ENCODE results near the gene TBC1D30.
"Not testable (repeated sequence)": the region's sequence is repeated elsewhere in the genome, so short reads cannot be mapped to it uniquely, and the experiment has no call there.

TBC1D30 gene

GRCh38 chr12:64796205-64796845, 28.1 kb upstream of the TBC1D30 start:
- peaks cover 17% of the 10 kb centered on the region for H3K4me1 Mint-ChIP-seq (ENCODE audit: low read depth)
- no peak overlapping the region for H3K4me3 Mint-ChIP-seq
- intact Hi-C loops (cut with micrococcal nuclease), result no loop called here
- H3K9me3 Mint-ChIP-seq, result no peaks in the 10 kb centered on the region
- peaks cover 9% of the 10 kb centered on the region for H3K27me3 Mint-ChIP-seq
- H3K27ac Mint-ChIP-seq, result no peak overlapping the region
- H3K36me3 Mint-ChIP-seq (ENCODE audit: low read depth), result no peaks in the 10 kb centered on the region

DNA sequence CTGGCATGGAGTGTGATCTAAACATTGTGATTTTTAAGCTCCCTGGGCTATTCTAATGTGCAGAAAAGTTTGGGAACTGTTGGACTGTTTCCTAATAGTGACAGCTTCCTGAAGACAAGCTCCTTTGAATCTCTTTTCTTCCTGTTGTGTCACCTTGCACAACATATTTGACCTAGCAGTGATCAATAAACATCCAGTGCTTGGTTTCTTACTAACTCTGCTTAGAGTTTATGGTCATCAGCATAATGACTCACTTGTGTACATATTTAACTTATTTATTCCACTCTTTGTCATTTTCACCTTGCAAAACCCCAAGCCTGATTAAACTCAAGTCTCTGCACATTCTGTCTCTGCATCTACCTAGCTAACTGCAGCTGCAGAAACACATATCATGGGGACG, 27.3 kb upstream of the TBC1D30 start:
- no peaks in the 10 kb centered on the region for H3K9me3 Mint-ChIP-seq
- intact Hi-C loops (cut with micrococcal nuclease), result no loop called here
- H3K4me1 Mint-ChIP-seq (ENCODE audit: low read depth), result peaks cover 21% of the 10 kb centered on the region
- no peak overlapping the region for H3K27ac Mint-ChIP-seq
- no peaks in the 10 kb centered on the region for H3K36me3 Mint-ChIP-seq (ENCODE audit: low read depth)
- H3K4me3 Mint-ChIP-seq, result no peak overlapping the region
- H3K27me3 Mint-ChIP-seq, result peaks cover 9% of the 10 kb centered on the region

- intact Hi-C loops (cut with micrococcal nuclease), result no loop called here
- no peak overlapping the region for H3K4me3 Mint-ChIP-seq
- no peaks in the 10 kb centered on the region for H3K9me3 Mint-ChIP-seq
- no peak overlapping the region for H3K27ac Mint-ChIP-seq
- peaks cover 23% of the 10 kb centered on the region for H3K4me1 Mint-ChIP-seq (ENCODE audit: low read depth)
- peaks cover 11% of the 10 kb centered on the region for H3K27me3 Mint-ChIP-seq
- no peaks in the 10 kb centered on the region for H3K36me3 Mint-ChIP-seq (ENCODE audit: low read depth)
Measured at GRCh38 chr12:64798165-64798564, 26.3 kb upstream of the TBC1D30 start.

GRCh38 chr12:64800640-64801039, 23.8 kb upstream of the TBC1D30 start:
- intact Hi-C loops (cut with micrococcal nuclease), result loop anchor here (10.0 kb wide), 1 partner anchor 324 kb away; the partner anchor contains the start of gene WIF1
- H3K36me3 Mint-ChIP-seq (ENCODE audit: low read depth), result no peaks in the 10 kb centered on the region
- no peak overlapping the region for H3K4me3 Mint-ChIP-seq
- H3K9me3 Mint-ChIP-seq, result no peaks in the 10 kb centered on the region
- H3K4me1 Mint-ChIP-seq (ENCODE audit: low read depth), result peaks cover 23% of the 10 kb centered on the region
- H3K27me3 Mint-ChIP-seq, result peaks cover 18% of the 10 kb centered on the region
- peak overlapping the region; percentile 23 for H3K27ac Mint-ChIP-seq

DNA sequence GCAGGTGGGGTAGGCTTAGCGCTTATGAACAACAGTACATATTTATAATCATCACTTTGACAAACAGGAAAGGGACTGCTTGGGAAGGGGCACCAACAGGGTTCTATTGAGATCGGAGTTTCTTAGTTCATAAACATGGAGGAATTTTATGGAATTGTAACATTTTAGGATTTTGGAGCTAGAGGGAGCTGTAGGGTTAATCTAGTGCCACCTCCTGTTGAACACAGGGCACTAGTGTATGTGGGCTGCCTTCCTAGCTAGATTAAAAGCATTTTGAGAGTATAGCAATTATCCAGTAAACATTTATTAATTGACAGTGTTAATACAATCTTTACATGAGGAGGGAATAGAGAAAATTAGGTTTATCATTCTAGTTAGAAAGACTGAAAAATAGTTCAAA, 23.1 kb upstream of the TBC1D30 start:
- intact Hi-C loops (cut with micrococcal nuclease), result loop anchor here (10.0 kb wide), 1 partner anchor 323 kb away; the partner anchor contains the start of gene WIF1
- no peaks in the 10 kb centered on the region for H3K36me3 Mint-ChIP-seq (ENCODE audit: low read depth)
- peak overlapping the region; percentile 5 for H3K27ac Mint-ChIP-seq
- peaks cover 3% of the 10 kb centered on the region for H3K9me3 Mint-ChIP-seq
- H3K4me1 Mint-ChIP-seq (ENCODE audit: low read depth), result peaks cover 25% of the 10 kb centered on the region
- H3K4me3 Mint-ChIP-seq, result no peak overlapping the region
- peaks cover 18% of the 10 kb centered on the region for H3K27me3 Mint-ChIP-seq

- Mint-ChIP-seq H3K9me3 (peaks cover 12% of the 10 kb centered on the region), H3K4me1 (ENCODE audit: low read depth) (peaks cover 34% of the 10 kb centered on the region), H3K27me3 (peaks cover 18% of the 10 kb centered on the region)
- H3K36me3 Mint-ChIP-seq (ENCODE audit: low read depth); H3K4me3 Mint-ChIP-seq; H3K27ac Mint-ChIP-seq: not testable (repeated sequence)
- intact Hi-C loops (cut with micrococcal nuclease), result loop anchor here (10.0 kb wide), 1 partner anchor 323 kb away; the partner anchor contains the start of gene WIF1
Measured at GRCh38 chr12:64802180-64802775, 22.2 kb upstream of the TBC1D30 start.

DNA sequence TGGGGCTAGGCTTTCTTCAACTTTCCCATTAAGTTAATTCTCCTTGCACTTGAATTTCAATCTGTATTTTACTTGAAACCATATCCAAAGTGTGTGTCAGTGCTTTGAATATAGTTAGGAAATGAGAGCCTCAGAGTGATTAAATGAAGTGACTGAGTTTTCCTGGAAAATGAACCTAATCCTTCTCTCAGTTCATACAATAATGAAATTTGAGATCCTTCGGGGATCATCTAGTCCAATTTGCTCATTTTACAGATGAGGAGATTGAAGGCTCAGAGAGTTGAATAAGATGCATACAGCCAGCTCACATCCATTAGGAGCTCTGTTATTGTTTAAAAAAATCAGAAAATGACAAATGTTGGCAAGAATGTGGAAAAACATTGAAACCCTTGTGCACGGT, 18.3 kb upstream of the TBC1D30 start:
- no peak overlapping the region for H3K4me3 Mint-ChIP-seq
- H3K9me3 Mint-ChIP-seq, result peaks cover 16% of the 10 kb centered on the region
- H3K27ac Mint-ChIP-seq, result no peak overlapping the region
- intact Hi-C loops (cut with micrococcal nuclease), result loop anchor here (10.0 kb wide), 1 partner anchor 319 kb away; the partner anchor contains the start of gene WIF1
- H3K27me3 Mint-ChIP-seq, result peaks cover 21% of the 10 kb centered on the region
- peaks cover 19% of the 10 kb centered on the region for H3K4me1 Mint-ChIP-seq (ENCODE audit: low read depth)
- H3K36me3 Mint-ChIP-seq (ENCODE audit: low read depth), result no peaks in the 10 kb centered on the region

GRCh38 chr12:64806593-64807460, 17.6 kb upstream of the TBC1D30 start:
- no peaks in the 10 kb centered on the region for H3K36me3 Mint-ChIP-seq (ENCODE audit: low read depth)
- H3K4me3 Mint-ChIP-seq, result no peak overlapping the region
- H3K4me1 Mint-ChIP-seq (ENCODE audit: low read depth), result peaks cover 15% of the 10 kb centered on the region
- intact Hi-C loops (cut with micrococcal nuclease), result loop anchor here (10.0 kb wide), 1 partner anchor 318 kb away; the partner anchor contains the start of gene WIF1
- no peak overlapping the region for H3K27ac Mint-ChIP-seq
- H3K9me3 Mint-ChIP-seq, result peaks cover 16% of the 10 kb centered on the region
- H3K27me3 Mint-ChIP-seq, result peaks cover 23% of the 10 kb centered on the region

DNA sequence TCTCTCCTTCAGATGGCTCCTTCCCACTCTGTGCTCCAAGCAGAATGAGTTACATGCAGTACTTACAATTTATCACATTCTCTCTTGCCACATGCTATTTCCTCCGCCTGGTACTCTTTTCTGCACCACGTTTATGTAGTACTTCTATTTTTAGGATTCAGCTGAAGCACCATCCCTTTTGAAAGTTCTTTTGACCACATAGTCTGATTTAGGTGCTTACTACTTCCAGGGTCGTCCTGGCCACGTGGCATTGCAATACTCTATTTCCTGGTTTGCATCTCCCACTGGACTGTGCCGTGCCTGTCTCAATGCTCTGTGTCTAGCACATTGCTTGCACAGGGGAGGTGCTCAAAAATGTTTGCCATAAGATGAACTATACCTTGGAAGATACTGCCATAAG, 16.3 kb upstream of the TBC1D30 start:
- Mint-ChIP-seq H3K4me3 (no peak overlapping the region), H3K27me3 (peaks cover 24% of the 10 kb centered on the region), H3K9me3 (peaks cover 16% of the 10 kb centered on the region), H3K27ac (no peak overlapping the region), H3K36me3 (ENCODE audit: low read depth) (no peaks in the 10 kb centered on the region), H3K4me1 (ENCODE audit: low read depth) (peaks cover 11% of the 10 kb centered on the region)
- intact Hi-C loops (cut with micrococcal nuclease), result loop anchor here (10.0 kb wide), 1 partner anchor 317 kb away; the partner anchor contains the start of gene WIF1

- no peak overlapping the region for H3K27ac Mint-ChIP-seq
- peaks cover 14% of the 10 kb centered on the region for H3K27me3 Mint-ChIP-seq
Measured at GRCh38 chr12:64810831-64811230, 13.6 kb upstream of the TBC1D30 start.

DNA sequence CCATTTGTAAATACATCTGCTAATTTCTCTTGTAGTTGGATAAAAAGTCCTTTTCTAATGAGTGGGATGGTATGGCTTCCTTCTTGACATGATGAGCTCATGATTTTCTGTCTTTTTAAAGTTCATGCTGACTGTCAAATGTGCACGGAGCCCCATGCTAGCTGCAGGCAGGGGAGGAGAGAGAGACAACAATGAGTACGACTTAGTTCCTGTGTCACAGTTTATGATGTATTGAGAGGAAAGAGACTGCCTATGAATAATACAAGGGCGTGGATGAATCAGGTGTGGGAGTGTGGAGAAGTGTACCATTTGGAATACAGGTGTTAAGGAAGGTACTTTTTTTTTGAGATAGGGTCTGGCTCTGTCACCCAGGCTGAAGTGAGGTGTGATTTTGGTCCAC, 10.7 kb upstream of the TBC1D30 start:
- no peaks in the 10 kb centered on the region for H3K36me3 Mint-ChIP-seq (ENCODE audit: low read depth)
- H3K27me3 Mint-ChIP-seq, result peaks cover 14% of the 10 kb centered on the region
- H3K4me3 Mint-ChIP-seq, result no peak overlapping the region
- intact Hi-C loops (cut with micrococcal nuclease), result no loop called here
- H3K27ac Mint-ChIP-seq, result no peak overlapping the region
- no peaks in the 10 kb centered on the region for H3K9me3 Mint-ChIP-seq
- H3K4me1 Mint-ChIP-seq (ENCODE audit: low read depth), result no peaks in the 10 kb centered on the region

More at GRCh38 chr12:64810831-64811230, 13.6 kb upstream of the TBC1D30 start:
- intact Hi-C loops (cut with micrococcal nuclease), result no loop called here
- H3K4me3 Mint-ChIP-seq, result no peak overlapping the region
- H3K9me3 Mint-ChIP-seq, result peaks cover 16% of the 10 kb centered on the region
- no peaks in the 10 kb centered on the region for H3K36me3 Mint-ChIP-seq (ENCODE audit: low read depth)
- H3K4me1 Mint-ChIP-seq (ENCODE audit: low read depth), result peaks cover 11% of the 10 kb centered on the region

GRCh38 chr12:64814432-64814831, 10.0 kb upstream of the TBC1D30 start:
- Mint-ChIP-seq H3K36me3 (ENCODE audit: low read depth) (no peaks in the 10 kb centered on the region), H3K4me3 (no peak overlapping the region), H3K4me1 (ENCODE audit: low read depth) (no peaks in the 10 kb centered on the region), H3K27me3 (peaks cover 14% of the 10 kb centered on the region), H3K9me3 (no peaks in the 10 kb centered on the region), H3K27ac (no peak overlapping the region)
- intact Hi-C loops (cut with micrococcal nuclease), result no loop called here

DNA sequence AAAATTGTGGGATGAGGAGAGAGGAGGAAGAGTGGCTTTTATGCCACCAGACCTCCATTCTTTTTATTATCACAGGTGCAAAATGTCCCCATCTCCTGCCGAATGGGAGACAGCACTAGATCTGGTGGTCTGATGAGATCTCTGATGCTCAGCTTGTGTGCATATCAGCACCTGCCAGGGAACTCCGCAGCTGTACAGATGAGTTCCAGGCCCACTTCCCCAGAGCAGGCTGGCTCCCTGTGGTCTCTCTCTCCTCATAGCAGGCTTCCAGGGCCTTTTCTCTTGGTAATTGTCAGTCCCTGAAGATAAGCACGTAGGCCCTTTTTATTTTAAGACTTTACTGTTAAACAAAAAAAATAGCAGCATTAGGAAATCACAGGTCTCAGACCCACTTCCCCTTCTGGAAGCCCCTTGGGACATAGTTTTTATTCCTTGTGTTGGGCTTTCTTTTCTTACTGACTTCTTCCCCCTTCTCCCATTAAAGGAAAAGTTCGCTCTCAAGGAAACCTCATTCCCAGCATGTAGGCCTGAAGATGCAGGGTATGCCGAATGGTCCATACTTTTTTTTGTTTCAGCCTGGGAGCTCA, 4.5 kb upstream of the TBC1D30 start:
- no peak overlapping the region for H3K4me3 Mint-ChIP-seq
- no peak overlapping the region for H3K27ac Mint-ChIP-seq
- peaks cover 10% of the 10 kb centered on the region for H3K4me1 Mint-ChIP-seq (ENCODE audit: low read depth)
- intact Hi-C loops (cut with micrococcal nuclease), result no loop called here
- H3K27me3 Mint-ChIP-seq, result peaks cover 34% of the 10 kb centered on the region
- no peaks in the 10 kb centered on the region for H3K9me3 Mint-ChIP-seq
- H3K36me3 Mint-ChIP-seq (ENCODE audit: low read depth), result no peaks in the 10 kb centered on the region

All from dendritic cell treated with granulocyte-macrophage colony-stimulating factor and Interleukin-4, amounts not matched to agents 40 ng/mL and 50 ng/mL, for 4 days (primary cell).